HEK293T (cell line): Measurements from ENCODE around the gene YTHDF1.
A peak's percentile ranks its signal among the peaks of the same experiment; 100 is the strongest.

Experiments
- CTCF ChIA-PET: fragments of 350-600 bp; formaldehyde crosslinking; extraction: SDS; loops from one replicate; lab custom pipeline; 2021; ENCODE audit warnings: antibody characterized with exemption, inconsistent platforms; lab: Yijun Ruan, JAX
- POLR2A ChIA-PET: fragments of 350-600 bp; formaldehyde crosslinking; extraction: SDS; loops from one replicate; lab custom pipeline; 2020; ENCODE audit warnings: antibody characterized with exemption, inconsistent platforms; lab: Yijun Ruan, JAX
- DNase-seq: peaks from one replicate; pipeline ENCODE4 v3.0.0; 2012; ENCODE audit warnings: mixed read lengths; ENCODE audit errors: extremely low spot score
- ARNT ChIP-seq: fragments of 450-650 bp; IDR thresholded peaks from 2 replicates; pipeline ENCODE4 v1.6.1; 2017; ENCODE audit warnings: mild to moderate bottlenecking
- BHLHE40 ChIP-seq: fragments of 450-650 bp; IDR thresholded peaks from 2 replicates; pipeline ENCODE4 v1.6.1; 2016; ENCODE audit warnings: mild to moderate bottlenecking, moderate library complexity, borderline replicate concordance
- CTBP1 ChIP-seq: fragments of 450-650 bp; IDR thresholded peaks from 2 replicates; pipeline ENCODE4 v1.6.1; 2016; ENCODE audit warnings: borderline replicate concordance
- ELF4 ChIP-seq: fragments of 450-650 bp; IDR thresholded peaks from 2 replicates; pipeline ENCODE4 v1.6.1; 2017; ENCODE audit warnings: antibody characterized with exemption
- FOXA1 ChIP-seq: fragments of 450-650 bp; IDR thresholded peaks from 2 replicates; pipeline ENCODE4 v1.6.1; 2016; ENCODE audit warnings: mild to moderate bottlenecking
- FOXK2 ChIP-seq: fragments of 450-650 bp; IDR thresholded peaks from 2 replicates; pipeline ENCODE4 v1.6.1; 2016; ENCODE audit warnings: mild to moderate bottlenecking
- FOXM1 ChIP-seq: fragments of 450-650 bp; IDR thresholded peaks from 2 replicates; pipeline ENCODE4 v1.6.1; 2017; ENCODE audit warnings: mild to moderate bottlenecking, borderline replicate concordance
- HDGF ChIP-seq: fragments of 450-650 bp; IDR thresholded peaks from 2 replicates; pipeline ENCODE4 v1.6.1; 2017; ENCODE audit warnings: antibody characterized with exemption, borderline replicate concordance
- L3MBTL2 ChIP-seq: fragments of 450-650 bp; conservative IDR thresholded peaks from 2 replicates; pipeline ENCODE4 v1.6.1; 2016; ENCODE audit warnings: mild to moderate bottlenecking
- LEF1 ChIP-seq: fragments of 450-650 bp; IDR thresholded peaks from 2 replicates; pipeline ENCODE4 v1.6.1; 2017; ENCODE audit warnings: mild to moderate bottlenecking, borderline replicate concordance
- NFRKB ChIP-seq: fragments of 450-650 bp; IDR thresholded peaks from 2 replicates; pipeline ENCODE4 v1.6.1; 2016; ENCODE audit warnings: mild to moderate bottlenecking, moderate library complexity
- SP1 ChIP-seq: fragments of 450-650 bp; IDR thresholded peaks from 2 replicates; pipeline ENCODE4 v1.6.1; 2017
- SUZ12 ChIP-seq: fragments of 450-650 bp; IDR thresholded peaks from 2 replicates; pipeline ENCODE4 v1.6.1; 2016; ENCODE audit warnings: mild to moderate bottlenecking
- TARDBP ChIP-seq: fragments of 450-650 bp; IDR thresholded peaks from 2 replicates; pipeline ENCODE4 v1.6.1; 2016
- ZNF384 ChIP-seq: fragments of 450-650 bp; IDR thresholded peaks from 2 replicates; pipeline ENCODE4 v1.6.1; 2016
- TF ChIP-seq, protein P1 (sequence below): fragments of 450-650 bp; IDR thresholded peaks from 2 replicates; pipeline ENCODE4 v1.6.1; 2016

The YTHDF1 gene

DNA sequence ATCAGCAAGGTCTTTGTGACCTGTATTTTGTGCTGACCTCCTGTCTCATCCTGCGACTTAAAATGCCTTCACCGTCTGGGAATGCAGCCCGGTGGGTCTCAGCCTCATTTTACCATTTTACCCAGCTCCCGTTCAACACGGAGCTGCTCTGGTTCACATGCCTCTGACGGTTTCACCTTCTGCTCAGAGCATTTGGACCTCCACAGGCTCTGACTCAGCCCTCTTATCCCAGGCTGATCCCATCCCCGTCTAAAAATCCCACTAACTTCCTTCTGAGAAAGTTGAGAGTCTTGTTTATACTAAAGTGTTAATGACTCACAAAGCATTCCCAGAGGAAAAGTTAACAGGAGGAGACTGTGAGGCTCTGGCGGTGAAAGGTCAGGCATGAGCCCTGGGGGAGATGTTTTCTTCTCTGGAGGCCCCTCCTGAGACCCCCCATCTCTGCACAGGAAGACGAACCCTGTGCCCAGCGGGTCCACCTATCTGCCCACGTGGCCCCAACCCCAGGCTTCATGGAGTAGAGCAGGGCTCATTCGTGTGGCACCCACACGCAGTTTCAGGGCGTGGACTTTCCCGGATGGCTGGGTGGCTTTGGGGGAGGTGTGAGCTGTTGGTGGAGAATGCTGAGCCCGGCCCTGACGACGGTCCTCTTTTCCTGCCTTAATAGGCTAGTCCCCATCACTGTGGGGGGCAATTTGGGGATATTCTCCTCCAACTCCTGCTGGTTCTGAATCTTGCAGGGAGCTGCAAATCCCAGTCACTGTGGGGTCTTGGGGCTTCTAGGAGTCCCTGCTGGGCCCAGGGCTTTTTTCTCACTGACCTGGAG, 16.5 kb upstream of the YTHDF1 start:
- DNase-seq, result no peak
- POLR2A ChIA-PET, result no interaction called here
- TF ChIP-seq BHLHE40, result no peak
- no peak for TF ChIP-seq ZNF384
- TF ChIP-seq L3MBTL2, result no peak
- TF ChIP-seq ELF4, result no peak
- TF ChIP-seq FOXM1, result no peak
- TF ChIP-seq FOXK2, result no peak
- no peak for TF ChIP-seq SP1
- TF ChIP-seq CTBP1, result no peak
- TF ChIP-seq, protein P1, sequence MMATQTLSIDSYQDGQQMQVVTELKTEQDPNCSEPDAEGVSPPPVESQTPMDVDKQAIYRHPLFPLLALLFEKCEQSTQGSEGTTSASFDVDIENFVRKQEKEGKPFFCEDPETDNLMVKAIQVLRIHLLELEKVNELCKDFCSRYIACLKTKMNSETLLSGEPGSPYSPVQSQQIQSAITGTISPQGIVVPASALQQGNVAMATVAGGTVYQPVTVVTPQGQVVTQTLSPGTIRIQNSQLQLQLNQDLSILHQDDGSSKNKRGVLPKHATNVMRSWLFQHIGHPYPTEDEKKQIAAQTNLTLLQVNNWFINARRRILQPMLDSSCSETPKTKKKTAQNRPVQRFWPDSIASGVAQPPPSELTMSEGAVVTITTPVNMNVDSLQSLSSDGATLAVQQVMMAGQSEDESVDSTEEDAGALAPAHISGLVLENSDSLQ, result no peak
- TF ChIP-seq SUZ12, result no peak
- TF ChIP-seq FOXA1, result no peak
- no peak for TF ChIP-seq HDGF
- no peak for TF ChIP-seq NFRKB
- no peak for TF ChIP-seq TARDBP
- CTCF ChIA-PET, result interaction anchor here (1.7 kb wide), 1 partner anchor 9 kb away, joined by 18 read pairs; no protein-coding TSS in a partner anchor

GRCh38 chr20:63230800-63231268, 14.9 kb upstream of the YTHDF1 start:
- CTCF ChIA-PET, result interaction anchor here (0.6 to 1.1 kb wide), 3 partner anchors 15 to 47 kb away, joined by 3 to 6 read pairs (median 3); no protein-coding TSS in a partner anchor
- DNase-seq, result peak; percentile 63
- POLR2A ChIA-PET, result interaction anchor here (0.6 to 1.0 kb wide), 2 partner anchors 13 to 41 kb away, joined by 3 to 4 read pairs; no protein-coding TSS in a partner anchor
- TF ChIP-seq CTBP1 (no peak), FOXM1 (no peak), ZNF384 (no peak), SP1 (no peak), LEF1 (no peak)
- TF ChIP-seq, protein P1, result no peak

GRCh38 chr20:63228806-63229205, 12.9 kb upstream of the YTHDF1 start:
- POLR2A ChIA-PET, result no interaction called here
- DNase-seq, result no peak
- CTCF ChIA-PET, result interaction anchor here (0.7 kb wide), 1 partner anchor 65 kb away, joined by 3 read pairs; no protein-coding TSS in a partner anchor
- TF ChIP-seq L3MBTL2 (no peak), LEF1 (no peak), ARNT (no peak), SUZ12 (no peak), ZNF384 (no peak), FOXM1 (no peak), TARDBP (no peak), CTBP1 (no peak), BHLHE40 (no peak), FOXK2 (no peak), HDGF (no peak), SP1 (no peak), ELF4 (no peak), NFRKB (no peak), FOXA1 (no peak)
- TF ChIP-seq, protein P1, result no peak

DNA sequence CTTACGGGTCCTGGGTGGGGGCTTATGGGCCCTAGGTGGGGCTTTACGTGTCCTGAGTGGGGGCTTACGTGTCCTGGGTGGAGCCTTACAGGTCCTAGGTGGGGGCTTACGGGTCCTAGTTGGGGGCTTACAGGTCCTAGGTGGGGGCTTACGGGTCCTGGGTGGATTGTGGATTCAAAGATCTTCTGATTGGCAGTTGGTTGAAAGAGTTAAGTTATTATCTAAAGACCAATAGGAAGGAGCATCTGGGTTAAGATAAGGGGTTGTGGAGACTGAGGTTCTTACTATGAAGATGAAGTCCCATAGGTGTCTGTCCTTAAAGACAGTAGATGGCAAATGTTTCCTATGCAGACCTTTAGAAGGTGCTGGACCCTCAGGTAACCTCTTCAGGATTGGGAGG, 11.3 kb upstream of the YTHDF1 start:
- ChIA-PET POLR2A (no interaction called here), CTCF (no interaction called here)
- TF ChIP-seq ELF4, result no peak
- no peak for TF ChIP-seq ARNT
- TF ChIP-seq TARDBP, result no peak
- TF ChIP-seq, protein P1, result no peak
- TF ChIP-seq FOXK2, result no peak
- no peak for TF ChIP-seq NFRKB
- TF ChIP-seq SP1, result no peak
- TF ChIP-seq BHLHE40, result no peak
- TF ChIP-seq LEF1, result no peak
- TF ChIP-seq CTBP1, result no peak
- no peak for DNase-seq

- TF ChIP-seq ARNT, result no peak
- no peak for TF ChIP-seq CTBP1
- no peak for TF ChIP-seq TARDBP
- TF ChIP-seq HDGF, result no peak
- no peak for TF ChIP-seq BHLHE40
- TF ChIP-seq SUZ12, result no peak
- TF ChIP-seq ELF4, result no peak
- TF ChIP-seq L3MBTL2, result no peak
- no peak for TF ChIP-seq FOXM1
- TF ChIP-seq ZNF384, result no peak
- TF ChIP-seq, protein P1, result no peak
- TF ChIP-seq NFRKB, result no peak
- no peak for TF ChIP-seq FOXK2
- TF ChIP-seq FOXA1, result no peak
- TF ChIP-seq SP1, result no peak
- CTCF ChIA-PET, result no interaction called here
- no peak for DNase-seq
- POLR2A ChIA-PET, result interaction anchor here (1.8 kb wide), 1 partner anchor 46 kb away, joined by 5 read pairs; the partner anchor contains the start of gene ARFGAP1
Observed at GRCh38 chr20:63226042-63226943, 10.4 kb upstream of the YTHDF1 start.
